ENCODE results near the gene ATP8B1.

Gene ATP8B1

GRCh38 chr18:57624988-57625387 is 178.1 kb downstream of the ATP8B1 start:
- DNase-seq (ENCODE audit: low read depth, low spot score) = no peak

- no peak for DNase-seq (ENCODE audit: low read depth, low spot score)
Observed at GRCh38 chr18:57621246-57621604, 181.9 kb downstream of the ATP8B1 start.

- DNase-seq (ENCODE audit: low read depth, low spot score) = no peak
Observed at GRCh38 chr18:57619876-57620275, 183.2 kb downstream of the ATP8B1 start.

- no peak for DNase-seq (ENCODE audit: low read depth, low spot score)
Observed at GRCh38 chr18:57618910-57619309, 184.2 kb downstream of the ATP8B1 start.

- DNase-seq (ENCODE audit: low read depth, low spot score) = no peak
Observed at GRCh38 chr18:57603871-57604270, 199.2 kb downstream of the ATP8B1 start.
